MV-4-11 (cell line): Measurements from ENCODE around the gene CUL3.

Source experiments
- DNase-seq: peaks from one replicate; lab custom pipeline; 2025; lab: John Stamatoyannopoulos, UW

CUL3 gene

DNA sequence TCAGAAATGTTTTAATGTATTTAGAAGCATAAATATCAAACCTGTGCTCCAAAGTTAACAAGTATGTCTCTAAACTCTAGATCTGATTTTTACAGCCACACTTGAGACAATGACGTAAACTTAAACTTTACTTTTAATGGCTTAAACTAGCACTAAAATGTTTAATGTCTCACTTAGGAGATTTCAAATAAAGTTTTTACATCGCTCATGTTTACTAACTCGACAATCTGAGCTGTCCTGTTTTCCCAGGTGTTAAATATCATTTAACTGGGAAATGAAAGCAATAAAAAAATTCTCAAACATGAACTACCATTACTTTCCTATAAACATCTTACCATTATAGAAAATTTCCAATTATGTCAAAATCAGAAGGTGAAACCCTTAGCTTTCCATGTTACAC lies 113.0 kb downstream of the CUL3 start:
- DNase-seq, result no peak

DNA sequence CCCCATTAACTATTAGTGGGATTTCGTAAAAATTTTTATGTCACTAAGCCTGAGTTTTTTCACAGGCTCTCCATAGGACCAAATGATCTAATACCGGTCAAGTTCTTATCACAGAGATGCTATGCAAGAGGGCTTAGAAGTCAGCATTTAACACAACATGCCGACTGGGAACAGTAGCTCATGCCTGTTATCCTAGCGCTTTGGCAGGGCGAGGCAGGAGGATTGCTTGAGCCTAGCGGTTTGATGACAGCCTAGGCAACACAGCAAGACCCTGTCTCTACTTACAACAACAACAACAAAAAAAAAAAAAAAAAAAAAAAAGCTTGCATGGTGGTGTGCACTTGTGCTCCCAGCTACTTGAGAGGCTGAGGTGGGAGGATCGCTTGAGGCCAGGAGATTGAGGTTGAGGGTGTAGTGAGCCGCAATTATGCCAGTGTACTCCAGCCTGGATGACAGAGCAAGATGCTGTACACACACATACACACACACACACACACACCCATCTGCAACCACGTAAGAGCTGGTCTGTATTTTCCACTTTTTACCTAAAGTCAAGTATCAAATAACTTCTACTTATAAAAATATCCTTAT lies 115.7 kb downstream of the CUL3 start:
- no peak for DNase-seq

DNA sequence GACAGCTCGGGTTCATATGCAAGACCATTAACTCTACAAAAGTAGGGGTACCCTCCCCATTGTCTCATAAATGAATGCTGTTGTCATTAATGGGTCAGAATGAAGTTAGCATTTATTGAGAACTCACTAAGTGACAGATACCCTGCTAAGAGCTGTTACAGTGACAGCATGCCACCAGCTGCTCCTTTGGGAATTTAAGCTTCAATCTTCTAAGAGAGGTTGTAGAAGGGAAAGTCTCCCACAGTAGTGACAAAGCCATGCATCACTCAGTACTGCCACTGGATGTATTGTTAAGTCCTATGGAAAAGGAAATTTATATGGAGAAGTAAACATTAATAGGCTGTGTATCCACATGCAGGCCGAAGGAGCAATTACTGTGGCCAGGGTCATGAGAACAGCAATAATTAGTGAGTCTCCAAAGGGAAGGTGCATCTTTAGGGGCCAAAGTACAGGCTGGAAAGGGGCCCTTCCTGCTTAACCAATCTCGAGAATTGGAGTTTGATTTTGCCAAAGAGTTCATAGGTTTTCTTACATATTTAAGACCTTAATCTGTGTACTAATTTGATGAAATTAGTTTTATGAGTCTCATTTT lies 118.8 kb downstream of the CUL3 start:
- DNase-seq, result no peak

GRCh38 chr2:224461391-224461790 lies 123.8 kb downstream of the CUL3 start:
- no peak for DNase-seq

GRCh38 chr2:224457408-224458096 lies 127.6 kb downstream of the CUL3 start:
- DNase-seq, result no peak

GRCh38 chr2:224453892-224454291 lies 131.3 kb downstream of the CUL3 start:
- DNase-seq, result no peak

GRCh38 chr2:224449212-224450147 lies 135.7 kb downstream of the CUL3 start:
- no peak for DNase-seq

DNA sequence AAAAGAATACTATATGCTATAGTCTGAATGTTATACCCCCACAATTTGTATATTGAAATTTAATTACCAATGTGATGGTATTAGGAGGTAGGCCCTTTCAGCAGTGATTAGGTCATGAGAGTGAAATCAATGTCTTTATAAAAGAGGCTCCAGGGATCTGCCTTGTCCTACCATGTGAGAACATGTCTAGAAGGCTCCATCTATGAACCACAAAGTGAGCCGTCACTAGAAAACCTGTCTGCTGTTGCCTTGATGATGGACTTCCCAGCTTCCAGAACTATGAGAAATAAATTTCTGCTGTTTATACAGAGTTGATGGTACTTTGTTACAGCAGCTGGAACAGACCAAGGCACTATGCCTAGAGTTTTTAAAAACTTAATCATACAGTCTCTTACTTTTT lies 136.9 kb downstream of the CUL3 start:
- no peak for DNase-seq

DNA sequence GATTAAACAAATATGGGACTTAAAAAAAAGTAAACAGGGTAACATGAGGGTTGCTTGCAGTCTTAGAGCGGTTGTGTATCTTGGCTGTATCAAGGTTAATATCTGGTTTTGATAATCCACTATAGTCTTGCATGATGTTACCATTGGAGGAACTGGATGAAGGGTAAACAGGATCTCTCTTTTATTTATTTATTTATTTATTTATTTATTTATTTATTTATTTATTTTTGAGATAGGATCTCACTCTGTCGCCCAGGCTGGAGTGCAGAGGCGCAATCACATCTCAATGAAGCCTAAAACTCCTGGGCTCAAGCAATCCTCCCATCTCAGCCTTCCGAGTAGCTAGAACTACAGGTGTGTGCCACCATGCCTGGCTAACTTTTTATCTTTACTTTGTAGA lies 140.4 kb downstream of the CUL3 start:
- DNase-seq, result no peak

DNA sequence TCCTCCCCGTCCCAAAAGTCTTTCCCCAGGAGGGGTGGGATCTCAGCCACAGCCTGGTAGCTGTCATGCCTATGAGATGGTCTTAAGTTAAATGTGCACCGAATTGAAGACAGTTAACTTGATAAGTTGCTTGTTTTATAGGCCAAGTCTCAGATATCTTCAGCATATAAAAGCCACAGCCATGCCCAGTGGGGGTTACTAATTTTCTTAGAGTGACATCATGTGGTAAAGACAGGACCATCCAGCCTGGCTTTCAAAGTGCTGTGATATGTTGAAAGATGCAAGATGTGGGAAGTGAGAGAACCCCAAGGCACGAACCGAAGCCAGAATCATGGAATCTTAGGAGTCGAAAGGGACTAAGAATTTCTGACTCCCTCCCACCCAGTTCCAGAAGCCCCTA lies 141.1 kb downstream of the CUL3 start:
- DNase-seq, result no peak

DNA sequence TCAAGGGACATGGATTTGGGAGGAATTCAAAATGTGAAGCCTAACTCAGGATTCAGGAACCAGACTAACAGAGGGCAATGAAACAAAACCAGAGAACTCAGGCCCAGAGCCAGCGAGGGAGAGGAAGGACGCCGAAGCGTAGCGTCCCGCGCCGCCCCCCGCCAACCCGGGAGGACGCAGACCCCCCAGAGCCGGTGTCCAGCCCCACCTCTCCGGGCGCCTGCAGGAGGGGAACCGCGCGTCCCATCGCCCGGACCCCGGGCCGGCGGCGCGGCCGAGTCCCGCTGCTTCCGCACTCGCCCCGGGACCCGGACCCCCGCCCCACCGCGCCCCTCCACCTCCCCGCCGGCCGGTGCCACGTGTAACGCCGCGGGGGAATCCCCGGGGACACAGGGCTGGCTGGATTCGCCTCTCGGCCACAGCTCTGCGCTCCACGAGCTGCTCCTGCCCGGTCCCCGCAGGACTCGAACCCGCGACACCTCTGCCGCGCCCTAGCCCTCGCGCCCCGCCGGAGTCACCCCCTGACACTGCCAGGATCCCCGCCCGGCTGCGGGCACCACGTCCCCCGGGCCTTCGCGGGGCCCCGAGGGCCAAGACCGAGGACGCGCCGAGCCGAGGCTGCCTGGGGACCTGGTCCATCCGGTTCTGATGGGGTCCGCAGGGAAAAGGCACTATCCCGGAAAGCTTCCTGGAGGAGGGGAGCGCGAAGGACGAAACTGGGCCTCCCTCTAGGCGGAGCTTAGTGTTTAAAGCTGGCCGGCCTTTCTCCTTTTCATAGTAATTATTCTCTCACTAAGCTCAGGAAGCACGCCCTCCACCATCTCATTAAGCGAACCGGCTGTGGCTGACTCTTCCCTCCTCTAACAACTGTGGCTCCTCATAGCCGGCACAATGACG lies 142.8 kb downstream of the CUL3 start:
- DNase-seq, result no peak

- no peak for DNase-seq
These were observed 144.2 kb downstream of the CUL3 start for GRCh38 chr2:224440988-224441387.

GRCh38 chr2:224438726-224439125 lies 146.4 kb downstream of the CUL3 start:
- no peak for DNase-seq

- DNase-seq, result no peak
These were observed 148.5 kb downstream of the CUL3 start for GRCh38 chr2:224436634-224437033.

DNA sequence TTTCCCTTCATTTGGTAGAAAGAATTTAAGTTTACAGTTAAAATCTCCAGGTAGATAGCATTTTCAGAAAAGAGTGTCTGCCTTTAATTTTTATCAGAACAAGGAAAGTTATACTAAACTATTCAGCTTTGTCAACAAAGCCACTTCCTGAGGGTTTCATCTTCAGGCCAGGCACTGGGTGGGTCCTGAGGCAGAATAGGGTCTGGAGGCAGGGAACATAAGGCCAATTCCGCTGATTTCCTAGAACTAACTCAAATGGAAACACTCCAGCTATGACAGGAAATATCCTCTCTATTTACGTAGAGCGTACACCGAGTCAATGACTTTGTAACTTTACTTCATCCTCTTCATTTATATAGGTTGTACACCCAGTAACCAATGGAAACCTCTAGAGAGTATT lies 150.5 kb downstream of the CUL3 start:
- no peak for DNase-seq

- no peak for DNase-seq
These were observed 151.7 kb downstream of the CUL3 start for GRCh38 chr2:224433442-224433841.

DNA sequence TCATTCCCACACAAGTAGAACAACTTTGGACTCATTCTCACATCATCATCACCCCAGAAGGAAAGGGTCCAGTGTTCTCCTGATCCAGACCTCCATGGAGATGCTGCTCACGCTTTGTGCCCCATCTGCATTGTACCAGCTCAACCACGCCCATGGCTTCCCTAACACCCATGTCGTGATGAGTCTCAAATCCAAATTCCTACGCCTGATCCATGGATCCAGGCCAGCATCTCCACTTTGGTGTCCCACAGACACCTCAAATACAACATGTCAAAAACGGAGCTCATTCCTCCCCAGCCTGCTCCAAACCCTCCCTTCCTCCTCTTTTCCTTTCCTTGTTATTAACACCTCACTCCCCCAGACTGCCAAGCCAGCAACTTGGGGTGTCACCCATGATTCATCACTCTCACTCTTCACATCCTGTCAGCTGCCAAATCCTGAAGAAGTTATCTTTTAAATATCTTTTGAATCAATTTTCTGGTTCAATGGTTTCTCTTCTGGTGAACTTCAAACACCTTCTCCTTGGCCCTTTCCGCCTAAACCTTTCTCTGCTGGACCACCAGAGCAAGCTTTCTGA lies 153.1 kb downstream of the CUL3 start:
- no peak for DNase-seq

DNA sequence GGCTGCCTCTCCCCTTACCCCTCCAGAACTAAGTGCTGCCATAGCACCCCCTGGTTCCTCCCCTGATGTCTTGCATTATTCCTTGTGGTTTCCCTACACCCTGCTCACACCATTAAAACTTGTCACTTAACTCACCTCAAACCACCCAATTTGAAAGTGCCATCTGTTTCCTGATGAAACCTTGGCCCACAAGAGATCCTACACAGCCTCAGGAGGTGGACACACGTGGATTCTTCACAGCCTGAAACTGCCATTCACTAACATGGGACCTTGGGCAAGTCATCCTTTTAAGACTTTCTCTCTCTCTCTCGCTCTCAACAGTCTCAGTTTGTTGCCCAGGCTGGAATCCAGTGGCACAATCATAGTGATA lies 155.7 kb downstream of the CUL3 start:
- DNase-seq, result peak; percentile 63

GRCh38 chr2:224428787-224429440 lies 156.2 kb downstream of the CUL3 start:
- DNase-seq, result no peak

- DNase-seq, result peak; percentile 76
These were observed 157.7 kb downstream of the CUL3 start for GRCh38 chr2:224427471-224427870.

GRCh38 chr2:224426656-224427055 lies 158.5 kb downstream of the CUL3 start:
- DNase-seq, result peak; percentile 62
